ENCODE measurements around the gene CACNB4.

Gene CACNB4

DNA sequence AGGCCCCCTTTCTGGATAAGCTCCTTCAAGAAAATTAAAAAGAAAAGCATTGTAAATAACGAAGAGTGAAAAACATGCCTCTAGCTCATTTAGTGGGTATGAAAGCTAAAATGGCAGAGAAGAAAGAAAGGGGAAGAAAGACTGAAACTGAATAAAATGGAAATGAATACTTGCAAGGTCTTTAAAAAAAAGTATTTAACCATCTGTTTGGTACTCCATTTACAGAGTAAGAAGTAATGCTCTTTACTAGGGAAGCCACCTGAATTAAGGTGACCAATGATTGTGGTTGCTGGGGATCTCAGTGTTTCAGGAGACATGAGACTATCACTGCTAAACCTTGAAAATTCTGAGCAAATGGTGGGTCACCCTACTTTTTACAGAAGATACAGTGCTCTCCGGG, 253.0 kb downstream of the CACNB4 start:
- DNase-seq: no peak

DNA sequence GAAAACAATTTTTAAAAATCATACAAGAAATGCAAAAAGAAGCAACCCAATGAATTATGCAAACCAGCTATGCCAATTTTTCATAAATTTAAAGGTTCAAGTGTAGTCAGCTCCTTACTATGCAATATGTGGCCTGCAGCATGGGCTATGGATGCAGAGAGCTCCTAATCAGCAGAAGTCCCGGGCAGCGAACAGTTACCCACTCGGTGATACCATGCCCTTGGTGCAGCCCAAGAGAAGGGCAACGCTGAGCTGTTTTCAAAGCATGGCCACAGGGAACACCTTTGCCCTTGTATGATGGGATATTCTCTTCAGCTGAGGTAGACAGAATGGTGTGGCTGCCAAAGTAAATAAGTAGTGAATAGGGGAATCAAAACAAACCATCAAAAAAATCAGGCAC, 253.4 kb downstream of the CACNB4 start:
- DNase-seq: no peak

- DNase-seq: no peak
Measured at GRCh38 chr2:151844211-151844896, 254.5 kb downstream of the CACNB4 start.

DNA sequence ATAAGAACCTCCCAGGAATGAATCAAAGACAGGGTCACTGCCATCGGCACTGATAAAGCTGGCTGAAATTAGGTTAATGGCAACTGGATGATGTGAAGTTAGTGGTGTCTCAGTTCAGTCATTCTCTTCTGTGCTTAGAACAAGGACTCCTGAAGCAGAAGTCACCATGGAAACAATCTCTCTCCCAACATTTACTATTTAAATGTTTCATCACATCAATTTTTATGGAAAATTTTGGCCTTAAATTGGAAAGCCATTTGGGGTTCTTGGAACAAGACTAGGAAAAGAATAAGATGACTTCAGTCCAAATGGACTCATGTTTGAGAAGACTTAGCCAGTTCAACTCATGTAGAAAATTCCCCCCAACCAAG, 255.2 kb downstream of the CACNB4 start:
- no peak for DNase-seq

DNA sequence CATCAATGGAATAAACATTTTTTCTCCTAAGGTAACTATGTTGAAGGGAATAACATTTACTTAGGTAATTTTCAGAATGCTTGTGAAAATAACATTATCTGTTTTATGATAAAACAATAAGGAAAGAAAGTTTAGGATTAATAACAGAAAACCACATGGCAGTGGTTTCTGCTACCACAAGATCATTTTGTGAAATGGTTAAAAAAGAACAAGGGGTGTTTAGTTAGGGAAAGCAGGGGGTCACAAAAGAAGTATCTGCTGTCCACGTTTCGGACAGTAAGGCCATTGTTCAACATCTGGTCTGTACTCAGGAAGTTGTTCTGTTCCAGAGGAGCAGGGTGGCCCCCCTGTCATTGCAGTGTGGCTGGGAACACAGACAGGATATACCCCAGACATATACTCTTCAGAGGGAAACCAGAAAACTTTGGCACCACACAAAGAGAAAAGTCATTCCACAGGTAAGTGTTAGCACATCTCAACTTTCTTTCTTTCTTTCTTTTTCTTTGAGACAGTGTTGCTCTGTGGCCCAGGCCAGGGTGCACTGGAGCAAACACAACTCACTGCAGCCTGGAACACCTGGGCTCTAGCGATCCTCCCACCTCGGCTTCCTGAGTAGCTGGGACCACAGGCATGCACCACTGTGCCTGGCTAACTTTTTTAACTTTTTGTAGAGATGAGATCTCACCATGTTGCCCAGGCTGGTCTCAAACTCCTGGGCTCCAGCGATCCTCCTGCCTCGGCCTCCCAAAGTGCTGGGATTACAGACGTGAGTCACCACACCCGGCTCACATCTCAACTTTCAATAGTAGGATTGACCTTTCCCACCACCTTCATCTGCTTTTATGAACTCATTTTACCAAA, 255.8 kb downstream of the CACNB4 start:
- DNase-seq: no peak

DNA sequence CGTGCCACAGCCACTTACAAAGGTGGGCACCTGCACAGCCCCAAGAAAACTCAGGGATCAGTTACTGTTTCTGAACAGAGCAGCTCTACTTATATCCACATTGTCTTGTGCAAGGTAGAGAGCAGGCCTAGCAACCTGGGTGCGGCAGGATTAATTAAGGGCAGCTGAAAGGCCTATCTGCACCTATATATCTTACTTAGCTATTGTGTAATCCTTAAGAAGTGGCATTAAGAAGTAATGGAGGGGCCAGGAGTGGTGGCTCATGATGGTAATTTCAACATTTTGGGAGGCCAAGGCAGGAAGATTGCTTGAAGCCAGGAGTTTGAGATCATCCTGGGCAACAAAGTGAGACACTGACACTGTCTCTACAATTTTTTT, 257.8 kb downstream of the CACNB4 start:
- no peak for DNase-seq

- DNase-seq: no peak
Measured at GRCh38 chr2:151840216-151841046, 258.4 kb downstream of the CACNB4 start.

GRCh38 chr2:151837926-151838325, 260.9 kb downstream of the CACNB4 start:
- DNase-seq: no peak

DNA sequence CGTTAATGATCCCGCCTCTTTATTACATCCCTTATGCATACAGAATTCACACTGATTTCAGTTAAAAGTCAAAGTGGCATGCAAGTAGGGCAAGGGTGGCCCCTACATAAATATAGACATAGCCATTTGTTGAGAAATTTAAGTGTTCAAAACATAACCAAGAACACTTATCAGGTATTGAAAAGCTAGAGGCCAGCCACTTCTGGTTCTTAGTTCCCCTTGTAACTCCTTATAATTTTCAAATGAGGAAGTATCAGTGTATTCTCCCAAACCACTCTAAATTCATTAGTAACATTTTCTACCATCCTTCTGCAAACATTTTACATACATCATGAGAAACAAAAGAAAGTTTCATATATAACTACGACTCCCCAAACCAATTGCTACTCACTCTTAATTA, 264.9 kb downstream of the CACNB4 start:
- DNase-seq: no peak

GRCh38 chr2:151830961-151831360, 267.9 kb downstream of the CACNB4 start:
- DNase-seq: no peak

DNA sequence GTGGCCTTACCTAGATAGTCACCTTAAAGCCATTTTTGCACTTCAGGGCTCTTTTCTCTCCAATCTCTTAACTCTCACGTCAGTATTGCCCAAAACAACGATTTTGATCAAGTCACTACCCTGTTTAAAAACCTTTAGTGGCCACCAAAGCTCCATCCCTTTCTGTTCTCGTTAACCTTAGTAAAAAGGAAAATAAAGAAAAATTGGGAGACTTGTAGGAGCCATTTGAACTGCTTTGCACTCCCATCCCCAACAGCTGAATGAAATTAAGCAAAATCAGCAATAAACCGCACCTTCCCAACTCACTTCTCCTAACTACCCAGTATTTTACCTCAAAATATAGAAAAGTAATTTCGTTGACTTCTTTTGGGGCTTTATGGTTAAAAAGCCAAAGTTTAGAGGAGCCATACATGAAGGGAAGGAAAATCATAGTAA, 269.9 kb downstream of the CACNB4 start:
- DNase-seq: no peak

DNA sequence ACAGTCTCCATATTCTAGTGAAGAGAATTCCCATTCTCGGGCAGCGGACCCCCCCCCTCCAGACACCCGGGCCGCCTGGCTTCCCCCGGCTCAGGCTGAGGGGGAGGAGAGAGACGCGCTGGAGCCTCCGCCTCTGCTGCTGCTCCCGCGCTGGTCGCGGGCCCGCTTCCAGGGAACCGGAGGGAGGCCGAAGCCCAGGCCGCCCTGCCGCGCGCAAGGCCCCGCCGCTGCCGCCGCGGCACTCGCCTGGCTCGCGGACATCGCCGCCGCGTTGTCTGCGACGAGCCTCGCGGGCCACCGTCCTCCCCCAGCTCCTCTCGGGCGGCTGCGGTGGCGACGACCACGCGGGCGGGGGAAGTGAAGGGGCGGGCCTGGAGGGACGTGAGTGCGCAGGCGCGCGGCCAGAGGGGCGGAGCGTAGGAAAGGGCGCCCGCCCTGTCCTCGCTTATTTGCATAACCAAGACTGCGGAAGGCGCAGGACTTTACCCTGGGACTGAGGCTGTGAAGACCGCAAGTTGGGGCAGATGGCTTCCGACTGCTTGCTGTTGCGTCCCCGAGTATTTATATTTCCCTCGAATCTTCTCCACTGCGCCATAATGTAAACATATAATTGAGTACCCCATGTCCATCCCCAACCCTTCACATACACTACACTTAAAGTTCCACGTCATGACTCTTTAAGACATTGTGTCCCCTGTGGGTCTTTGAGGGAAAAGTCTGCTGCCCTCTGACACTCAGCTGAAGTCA, 270.5 kb downstream of the CACNB4 start, which contains the start of gene ARL5A:
ARL5A (minus strand) TSS at position 279 of the 747 bp plus-strand sequence; CDS start at position 34, 245 bp downstream.
- DNase-seq: peak; percentile 79

- no peak for DNase-seq
Measured at GRCh38 chr2:151827564-151828142, 271.2 kb downstream of the CACNB4 start.

GRCh38 chr2:151826737-151827157, 272.1 kb downstream of the CACNB4 start:
- no peak for DNase-seq

- no peak for DNase-seq
Measured at GRCh38 chr2:151824886-151825285, 274.0 kb downstream of the CACNB4 start.

DNA sequence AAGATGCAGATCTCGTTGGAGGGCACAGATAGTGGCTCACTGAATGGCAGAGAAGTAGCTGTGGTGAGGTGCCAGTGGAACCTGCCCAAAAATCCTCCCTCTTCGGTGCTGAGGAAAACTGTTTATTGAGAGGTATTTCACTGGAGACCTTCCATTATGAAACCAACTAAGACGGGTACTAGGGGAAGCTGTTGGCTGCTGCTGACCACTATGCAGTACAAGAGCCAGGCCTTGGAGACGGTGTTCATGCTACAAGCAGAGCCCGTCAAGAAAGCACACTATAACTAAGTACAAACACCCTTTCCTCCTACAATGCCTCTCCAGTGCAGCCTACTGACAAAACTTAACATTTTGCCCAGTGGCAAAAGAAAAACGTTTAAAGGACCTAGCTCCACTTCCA, 275.2 kb downstream of the CACNB4 start:
- no peak for DNase-seq

GRCh38 chr2:151819920-151820319, 278.9 kb downstream of the CACNB4 start:
- no peak for DNase-seq

- DNase-seq: no peak
Measured at GRCh38 chr2:151817929-151818328, 280.9 kb downstream of the CACNB4 start.

DNA sequence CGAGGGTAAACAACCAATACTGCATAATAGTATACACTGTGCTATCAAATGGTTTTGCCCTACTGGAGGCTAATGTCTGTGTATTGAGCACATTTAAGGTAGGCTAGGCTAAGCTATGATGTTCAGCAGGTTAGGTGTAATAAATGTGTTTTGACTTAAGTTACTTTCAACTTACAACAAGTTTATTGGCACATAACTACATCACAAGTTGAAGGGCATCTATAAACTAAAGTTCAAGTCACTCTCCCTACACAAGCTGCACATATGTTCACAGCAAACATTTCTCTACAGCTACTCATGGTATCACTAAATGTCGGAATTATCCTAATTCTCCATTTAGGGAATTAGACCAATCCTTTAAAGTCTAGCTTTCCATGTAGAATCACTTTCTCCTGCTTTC, 282.0 kb downstream of the CACNB4 start:
- no peak for DNase-seq

DNA sequence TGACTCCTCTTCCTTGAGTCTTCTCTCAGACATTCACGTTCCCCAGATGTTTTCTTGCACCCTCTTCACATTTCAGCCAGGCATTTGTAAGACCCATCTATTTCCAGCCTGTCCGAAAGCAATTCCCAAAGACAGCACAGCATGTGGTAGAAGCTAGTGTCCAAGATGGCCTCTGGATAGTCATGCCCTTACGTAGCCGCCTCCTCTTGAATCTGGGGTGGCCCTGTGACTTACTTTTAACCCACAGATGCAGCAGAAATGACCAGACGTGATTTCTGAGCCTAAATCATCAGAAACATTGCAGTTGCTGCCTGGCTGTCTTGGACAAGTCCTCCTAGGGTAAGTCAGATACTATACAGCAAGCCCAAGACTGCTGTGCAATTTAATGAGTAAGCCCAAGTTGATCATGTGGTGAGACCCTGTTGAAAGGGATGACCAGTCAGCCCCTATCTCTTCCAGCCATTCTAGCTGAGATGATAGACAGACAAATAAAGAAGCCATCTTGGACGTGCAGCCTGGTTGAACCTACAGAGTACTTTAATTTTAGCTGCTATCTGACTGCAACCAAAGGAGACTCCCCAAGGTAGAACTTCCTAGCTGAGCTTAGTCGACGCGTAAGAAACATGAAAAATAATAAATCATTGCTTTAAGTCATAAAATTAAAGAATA, 282.9 kb downstream of the CACNB4 start:
- no peak for DNase-seq

DNA sequence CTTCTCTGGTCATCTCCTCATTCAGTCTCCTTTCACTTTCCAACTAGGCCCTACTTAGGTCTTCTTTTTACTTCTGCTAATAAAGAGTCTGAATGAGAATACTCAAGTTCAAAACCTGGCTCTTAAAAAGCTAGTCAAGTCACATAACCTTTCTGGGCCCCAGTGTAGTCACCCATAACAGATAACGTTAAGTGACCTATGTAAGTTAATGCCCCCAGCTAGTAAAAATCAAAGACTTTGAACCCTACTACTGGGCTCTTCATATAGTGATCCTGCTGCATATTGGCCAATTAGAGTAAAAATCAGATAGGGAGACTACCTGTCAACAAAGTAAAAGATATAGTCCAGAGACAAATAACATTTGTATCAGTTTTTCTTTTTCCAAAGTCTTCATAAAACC, 288.4 kb downstream of the CACNB4 start:
- no peak for DNase-seq

GRCh38 chr2:151809073-151809383, 289.8 kb downstream of the CACNB4 start:
- DNase-seq: no peak

Data from NCI-H510A treated with DMSO at 0.1 percent for 48 hours (cell line).